NT2/D1 (cell line): Measurements from ENCODE around the gene NES.

Experiments
- DNase-seq: peaks from one replicate; pipeline ENCODE4 v3.0.0-alpha.2; 2011; ENCODE audit warnings: low read depth, low spot score
- H3K27me3 ChIP-seq: 2 replicates; pipeline ENCODE4 v1.6.0; 2011; ENCODE audit warnings: mild to moderate bottlenecking; ENCODE audit not compliant: insufficient read length, insufficient read depth
- H3K36me3 ChIP-seq: 2 replicates; pipeline ENCODE4 v1.6.1; 2011; ENCODE audit warnings: mild to moderate bottlenecking, low read length, mixed read lengths; ENCODE audit not compliant: insufficient read depth, insufficient read length
- H3K4me1 ChIP-seq: 2 replicates; pipeline ENCODE4 v1.5.1; 2011; ENCODE audit not compliant: insufficient read depth, insufficient read length
- H3K4me3 ChIP-seq: 2 replicates; pipeline ENCODE4 v1.5.1; 2011; ENCODE audit warnings: low read depth; ENCODE audit not compliant: insufficient read length
- H3K9ac ChIP-seq: 2 replicates; pipeline ENCODE4 v1.6.0; 2011; ENCODE audit warnings: low read depth; ENCODE audit not compliant: insufficient read length
- H3K9me3 ChIP-seq: 2 replicates; pipeline ENCODE4 v1.5.1; 2011; ENCODE audit warnings: mild to moderate bottlenecking, low read length; ENCODE audit not compliant: insufficient read depth
- SUZ12 ChIP-seq: IDR thresholded peaks from 2 replicates; pipeline ENCODE4 v1.6.1; 2011; ENCODE audit not compliant: insufficient read length, insufficient read depth; ENCODE audit errors: extremely low read depth
- YY1 ChIP-seq: IDR thresholded peaks from 2 replicates; pipeline ENCODE4 v1.6.1; 2011; ENCODE audit not compliant: insufficient read length, insufficient read depth
- ZNF274 ChIP-seq: IDR thresholded peaks from 2 replicates; pipeline ENCODE4 v1.6.1; 2011; ENCODE audit warnings: mild to moderate bottlenecking, low read depth, low read length

NES gene

DNA sequence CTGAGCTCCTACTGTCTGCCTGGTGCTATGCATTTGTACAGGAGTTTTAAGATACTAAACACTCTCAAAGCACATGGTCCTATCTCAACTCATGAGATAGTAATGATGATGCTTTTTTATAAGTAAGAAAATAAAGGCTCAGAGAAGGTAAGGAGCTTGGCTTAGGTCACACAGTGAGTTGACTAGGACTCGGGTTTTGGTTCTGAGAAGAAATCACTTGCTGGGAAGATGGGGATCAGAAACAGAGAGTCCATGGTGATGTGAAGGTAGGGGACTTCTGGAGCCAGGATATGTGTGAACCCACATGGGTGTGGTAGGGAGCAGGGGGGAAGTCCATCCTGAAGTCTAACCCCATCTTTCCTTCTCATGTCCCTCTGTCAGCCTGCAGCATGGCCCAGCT, 31.5 kb downstream of the NES start:
- Histone ChIP-seq H3K4me1 (peaks cover 12% of the 10 kb centered on the region), H3K4me3 (no peak overlapping the region), H3K27me3 (peaks cover 51% of the 10 kb centered on the region)

DNA sequence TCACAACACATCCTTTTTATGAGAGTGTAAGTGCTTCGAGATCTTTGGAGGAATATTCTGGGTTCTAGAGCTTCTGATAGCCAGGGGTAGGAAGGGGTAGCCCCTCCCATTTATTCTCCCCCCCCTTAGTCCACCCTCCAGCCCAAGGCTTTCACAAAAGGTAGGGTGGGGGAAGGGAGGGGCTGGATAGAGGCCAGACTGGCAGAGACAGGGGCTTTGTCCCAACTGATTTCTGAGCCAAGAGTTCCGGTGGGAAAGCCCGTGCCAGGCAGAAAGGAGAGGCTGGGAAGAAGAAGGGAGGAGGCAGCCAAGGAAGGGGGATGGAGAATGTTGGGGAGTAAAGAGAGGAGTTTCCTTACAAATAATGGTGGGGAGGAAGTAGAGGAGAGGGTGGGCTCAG, 32.2 kb downstream of the NES start:
- TF ChIP-seq SUZ12 (no peak), ZNF274 (no peak), YY1 (no peak)
- no peak overlapping the region for H3K9ac ChIP-seq
- DNase-seq: no peak
- no peaks in the 10 kb centered on the region for H3K9me3 ChIP-seq
- H3K4me3 ChIP-seq: no peak overlapping the region
- H3K4me1 ChIP-seq: peaks cover 12% of the 10 kb centered on the region
- H3K27me3 ChIP-seq: peaks cover 51% of the 10 kb centered on the region
- H3K36me3 ChIP-seq: no peaks in the 10 kb centered on the region

More for the DNA sequence above, 31.5 kb downstream of the NES start:
- H3K36me3 ChIP-seq: no peaks in the 10 kb centered on the region
- no peaks in the 10 kb centered on the region for H3K9me3 ChIP-seq
- DNase-seq: no peak
- no peak for TF ChIP-seq ZNF274
- no peak for TF ChIP-seq SUZ12
- TF ChIP-seq YY1: no peak
- no peak overlapping the region for H3K9ac ChIP-seq

DNA sequence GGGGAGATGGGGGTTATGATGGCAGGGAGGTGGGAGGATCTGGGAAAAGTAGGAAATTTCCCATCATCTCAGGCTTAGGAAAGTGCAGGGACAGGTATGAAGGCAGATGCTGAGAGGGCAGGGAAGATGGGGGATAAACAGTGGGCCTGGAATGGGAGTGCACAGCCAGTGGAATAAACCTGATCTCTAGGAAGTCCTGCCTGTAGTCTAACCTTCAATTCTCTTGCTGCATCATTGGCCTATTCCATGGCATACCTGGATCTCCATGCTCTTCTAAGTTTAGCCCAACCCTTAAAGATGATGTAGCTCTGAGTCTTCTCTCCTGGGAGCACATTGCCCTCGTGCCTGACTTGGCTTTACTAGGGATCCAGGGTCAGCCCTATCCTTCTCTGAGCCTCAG, 32.6 kb downstream of the NES start:
- DNase-seq: no peak
- no peaks in the 10 kb centered on the region for H3K9me3 ChIP-seq
- H3K27me3 ChIP-seq: peaks cover 51% of the 10 kb centered on the region
- no peak overlapping the region for H3K9ac ChIP-seq
- H3K4me3 ChIP-seq: no peak overlapping the region
- H3K4me1 ChIP-seq: peaks cover 13% of the 10 kb centered on the region
- TF ChIP-seq SUZ12 (no peak), YY1 (no peak), ZNF274 (no peak)
- no peaks in the 10 kb centered on the region for H3K36me3 ChIP-seq

DNA sequence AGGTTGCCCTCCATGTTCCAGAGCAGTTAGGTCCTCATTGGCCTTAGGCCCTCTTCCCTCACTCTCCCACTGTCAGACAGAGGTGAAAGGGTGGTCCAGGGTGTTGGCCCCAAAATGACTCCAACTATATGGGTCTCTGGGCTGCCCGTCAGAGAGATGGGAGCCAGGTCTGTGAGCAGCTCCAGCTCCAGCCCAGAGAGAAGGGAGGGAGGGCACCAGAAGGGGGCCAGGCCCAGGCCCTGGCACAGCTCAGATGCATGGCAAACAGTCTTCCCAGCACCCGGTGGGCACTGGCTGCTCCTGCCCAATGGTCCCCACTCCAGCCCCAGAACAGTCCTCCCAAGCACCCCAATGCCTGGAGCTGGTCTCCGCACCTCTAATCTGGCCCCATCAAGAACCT, 33.1 kb downstream of the NES start:
- Histone ChIP-seq H3K4me1 (peaks cover 18% of the 10 kb centered on the region), H3K4me3 (no peak overlapping the region), H3K36me3 (no peaks in the 10 kb centered on the region), H3K27me3 (peaks cover 51% of the 10 kb centered on the region), H3K9ac (no peak overlapping the region), H3K9me3 (no peaks in the 10 kb centered on the region)
- no peak for DNase-seq
- TF ChIP-seq ZNF274 (no peak), YY1 (no peak), SUZ12 (no peak)

DNA sequence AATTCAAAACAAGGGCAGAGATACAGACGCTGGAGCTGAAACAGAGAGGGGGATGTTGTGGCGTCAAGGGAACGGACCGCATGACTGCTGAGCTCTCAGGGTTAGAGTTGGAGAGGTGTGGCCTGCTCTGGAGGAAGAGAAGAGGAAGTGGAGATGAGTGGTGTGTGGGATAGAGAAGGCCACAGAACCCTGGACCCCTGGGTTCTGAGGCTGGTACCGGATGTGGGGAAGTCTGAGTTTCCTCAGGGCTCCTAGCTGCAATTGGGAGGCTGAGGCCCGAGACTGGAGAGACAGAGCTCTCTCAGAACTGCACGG, 33.5 kb downstream of the NES start:
- Histone ChIP-seq H3K27me3 (peaks cover 54% of the 10 kb centered on the region), H3K4me3 (no peak overlapping the region), H3K36me3 (no peaks in the 10 kb centered on the region), H3K9me3 (no peaks in the 10 kb centered on the region), H3K9ac (no peak overlapping the region), H3K4me1 (peaks cover 18% of the 10 kb centered on the region)
- no peak for TF ChIP-seq YY1
- no peak for TF ChIP-seq SUZ12
- TF ChIP-seq ZNF274: no peak
- no peak for DNase-seq

- TF ChIP-seq YY1: no peak
- TF ChIP-seq ZNF274: no peak
- TF ChIP-seq SUZ12: no peak
- Histone ChIP-seq H3K9me3 (no peaks in the 10 kb centered on the region), H3K27me3 (peaks cover 59% of the 10 kb centered on the region), H3K4me1 (peaks cover 20% of the 10 kb centered on the region), H3K9ac (no peak overlapping the region), H3K36me3 (no peaks in the 10 kb centered on the region), H3K4me3 (no peak overlapping the region)
- no peak for DNase-seq
These were observed 34.0 kb downstream of the NES start for GRCh38 chr1:156643049-156643777.

DNA sequence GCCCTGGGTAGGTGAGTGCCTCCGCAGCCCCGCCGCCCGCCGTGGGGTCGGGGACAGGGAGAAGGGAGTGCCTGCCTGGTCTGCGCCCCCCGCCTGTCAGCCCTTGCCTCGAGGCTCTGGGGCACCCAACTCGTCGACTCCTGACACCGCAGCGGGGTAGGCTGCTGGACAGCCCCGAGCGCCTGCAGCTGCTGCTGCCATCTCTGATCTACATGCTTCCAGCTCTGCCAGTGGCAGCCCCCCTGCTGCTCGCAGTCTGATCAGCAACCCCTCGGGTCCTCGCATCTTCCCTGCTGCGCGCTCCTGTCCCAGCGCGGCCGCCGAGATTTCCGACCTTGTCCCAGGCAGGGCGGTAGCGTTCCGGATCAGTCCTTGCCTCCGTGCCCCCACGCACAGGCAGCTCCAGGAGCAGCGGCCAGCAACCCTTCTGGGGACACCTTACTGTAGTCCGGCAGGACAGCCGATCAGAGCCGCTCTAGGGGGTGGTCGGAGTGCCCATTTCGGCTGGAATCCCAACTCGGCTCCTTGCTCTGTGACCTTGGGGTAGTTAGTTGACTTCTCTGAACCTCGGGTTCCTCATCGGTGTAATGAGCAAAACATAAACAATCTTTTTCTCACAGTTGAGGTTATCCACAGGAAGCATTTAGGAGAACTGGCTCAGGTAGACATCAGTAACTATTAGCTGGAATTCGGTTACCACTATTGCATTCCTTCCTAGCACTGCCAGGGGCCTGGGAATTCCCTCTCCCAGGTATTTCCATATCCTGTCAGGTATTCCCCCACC, 34.8 kb downstream of the NES start:
- Histone ChIP-seq H3K4me1 (peaks cover 23% of the 10 kb centered on the region), H3K4me3 (peak overlapping the region; percentile 48), H3K27me3 (peaks cover 65% of the 10 kb centered on the region), H3K36me3 (no peaks in the 10 kb centered on the region), H3K9ac (peak overlapping the region; percentile 76), H3K9me3 (no peaks in the 10 kb centered on the region)
- no peak for TF ChIP-seq SUZ12
- no peak for TF ChIP-seq ZNF274
- no peak for TF ChIP-seq YY1
- no peak for DNase-seq
